Activated CD8-positive, alpha-beta T cell treated with anti-CD3 and anti-CD28 coated beads, Interleukin-2, amount 10 ng/mL, durations not matched to agents 7 days and 5 days (primary cell): Measurements from ENCODE around the gene PNMT. TPM values are rescaled to one million over a fixed set of nuclear protein-coding genes. Genes with fewer than 3 reads are reported as not detected.

Source experiments
- ATAC-seq: fragments of 150-1000 bp; cut with Tn5 transposase; one replicate; pipeline ENCODE4 v1.10.0; 2021; ENCODE audit warnings: moderate library complexity
- CTCF ChIA-PET: fragments of 350-600 bp; sonication (Branson Sonifier 250); formaldehyde crosslinking; loops from one replicate; lab custom pipeline; 2021; ENCODE audit warnings: antibody characterized with exemption; lab: Charles Lee
- POLR2A ChIA-PET: fragments of 350-600 bp; sonication (Branson Sonifier 250); formaldehyde crosslinking; loops from one replicate; lab custom pipeline; 2021; ENCODE audit warnings: antibody characterized with exemption; lab: Charles Lee
- DNase-seq: peaks from one replicate; pipeline ENCODE4 v3.0.0-alpha.2; 2020
- H3K27ac Mint-ChIP-seq: one replicate; pipeline ENCODE4 v1.8.0; 2021; ENCODE audit warnings: mild to moderate bottlenecking, mixed read lengths
- H3K27me3 Mint-ChIP-seq: one replicate; pipeline ENCODE4 v1.8.0; 2021; ENCODE audit warnings: low read depth, mixed read lengths
- H3K36me3 Mint-ChIP-seq: one replicate; pipeline ENCODE4 v1.8.0; 2021; ENCODE audit warnings: low read depth, mixed read lengths
- H3K4me1 Mint-ChIP-seq: one replicate; pipeline ENCODE4 v1.8.0; 2021; ENCODE audit warnings: low read depth, mixed read lengths
- H3K4me3 Mint-ChIP-seq: one replicate; pipeline ENCODE4 v1.8.0; 2021; ENCODE audit warnings: mild to moderate bottlenecking, mixed read lengths
- H3K9me3 Mint-ChIP-seq: one replicate; pipeline ENCODE4 v1.8.0; 2022; ENCODE audit warnings: mixed read lengths; ENCODE audit not compliant: insufficient read depth
- total RNA-seq, 2 experiments: library from RNA; stranded (reverse); gene quantifications; one replicate each; pipeline ENCODE4 v1.2.3, GENCODE V29; 2021

PNMT gene
- total RNA-seq, 2 experiments from 2014 or later: not detected

- ATAC-seq (no peak), DNase-seq (no peak)
- no peak within 1 kb of the TSS for H3K27ac Mint-ChIP-seq
- H3K36me3 Mint-ChIP-seq: no peaks in the 10 kb centered on the region
- H3K27me3 Mint-ChIP-seq: peaks cover 49% of the 10 kb centered on the region
- H3K4me1 Mint-ChIP-seq: peaks cover 33% of the 10 kb centered on the region
- H3K4me3 Mint-ChIP-seq: no peak within 1 kb of the TSS
- H3K9me3 Mint-ChIP-seq: no peaks in the 10 kb centered on the region
- POLR2A ChIA-PET: interaction anchor here (0.6 kb wide), 1 partner anchor 1406 kb away, joined by 3 read pairs; no protein-coding TSS in a partner anchor
- CTCF ChIA-PET: interaction anchor here (6.4 to 8.9 kb wide), 3 partner anchors 25 to 75 kb away, joined by 105 to 195 read pairs (median 156); partner anchors contain the start of genes PNMT and TCAP
Observed at GRCh38 chr17:39626171-39627046, 41.8 kb upstream of the PNMT start, which contains the start of gene PPP1R1B. PPP1R1B (plus strand) TSS chr17:39626952; CDS start chr17:39627393, 441 bp downstream.

- Mint-ChIP-seq H3K9me3 (no peaks in the 10 kb centered on the region), H3K4me1 (peaks cover 35% of the 10 kb centered on the region), H3K4me3 (no peak overlapping the region), H3K27ac (no peak overlapping the region), H3K27me3 (peaks cover 53% of the 10 kb centered on the region), H3K36me3 (no peaks in the 10 kb centered on the region)
- ChIA-PET CTCF (interaction anchor here (1.5 to 8.9 kb wide), 3 partner anchors 24 to 353 kb away, joined by 4 to 156 read pairs (median 105); partner anchors contain the start of gene PSMD3), POLR2A (no interaction called here)
- ATAC-seq (no peak), DNase-seq (no peak)
Observed at GRCh38 chr17:39627047-39627711, 41.1 kb upstream of the PNMT start.

GRCh38 chr17:39627712-39628516, 40.3 kb upstream of the PNMT start:
- H3K27ac Mint-ChIP-seq: no peak overlapping the region
- peaks cover 31% of the 10 kb centered on the region for H3K4me1 Mint-ChIP-seq
- H3K9me3 Mint-ChIP-seq: no peaks in the 10 kb centered on the region
- DNase-seq (no peak), ATAC-seq (no peak)
- CTCF ChIA-PET: interaction anchor here (0.9 to 8.9 kb wide), 6 partner anchors 23 to 426 kb away, joined by 3 to 156 read pairs (median 4); partner anchors contain the start of genes MED24 and PSMD3
- POLR2A ChIA-PET: no interaction called here
- H3K27me3 Mint-ChIP-seq: peaks cover 53% of the 10 kb centered on the region
- H3K36me3 Mint-ChIP-seq: no peaks in the 10 kb centered on the region
- H3K4me3 Mint-ChIP-seq: no peak overlapping the region

- no peaks in the 10 kb centered on the region for H3K36me3 Mint-ChIP-seq
- no peaks in the 10 kb centered on the region for H3K9me3 Mint-ChIP-seq
- H3K27ac Mint-ChIP-seq: no peak overlapping the region
- CTCF ChIA-PET: interaction anchor here (0.9 to 1.7 kb wide), 6 partner anchors 9 to 425 kb away, joined by 3 to 9 read pairs (median 3); partner anchors contain the start of genes MED24 and PSMD3
- peaks cover 53% of the 10 kb centered on the region for H3K27me3 Mint-ChIP-seq
- DNase-seq (no peak), ATAC-seq (no peak)
- POLR2A ChIA-PET: no interaction called here
- H3K4me3 Mint-ChIP-seq: no peak overlapping the region
- H3K4me1 Mint-ChIP-seq: peaks cover 24% of the 10 kb centered on the region
Observed at GRCh38 chr17:39628655-39629493, 39.4 kb upstream of the PNMT start.

- CTCF ChIA-PET: interaction anchor here (0.9 to 6.5 kb wide), 4 partner anchors 7 to 40 kb away, joined by 3 to 189 read pairs (median 8); partner anchors contain the start of gene PNMT
- Mint-ChIP-seq H3K9me3 (no peaks in the 10 kb centered on the region), H3K36me3 (no peaks in the 10 kb centered on the region), H3K4me3 (no peak overlapping the region), H3K27ac (no peak overlapping the region), H3K4me1 (peaks cover 27% of the 10 kb centered on the region), H3K27me3 (peaks cover 52% of the 10 kb centered on the region)
- POLR2A ChIA-PET: no interaction called here
- ATAC-seq (no peak), DNase-seq (no peak)
Observed at GRCh38 chr17:39629494-39629880, 38.8 kb upstream of the PNMT start.

- Mint-ChIP-seq H3K9me3 (no peaks in the 10 kb centered on the region), H3K27ac (no peak overlapping the region), H3K4me3 (no peak overlapping the region), H3K4me1 (peaks cover 28% of the 10 kb centered on the region), H3K36me3 (no peaks in the 10 kb centered on the region), H3K27me3 (peaks cover 49% of the 10 kb centered on the region)
- ChIA-PET CTCF (interaction anchor here (1.2 to 6.5 kb wide), 3 partner anchors 8 to 39 kb away, joined by 3 to 189 read pairs (median 6); partner anchors contain the start of gene PNMT), POLR2A (no interaction called here)
- no peak for DNase-seq
- no peak for ATAC-seq
Observed at GRCh38 chr17:39629898-39630297, 38.4 kb upstream of the PNMT start.

GRCh38 chr17:39631403-39631802, 36.9 kb upstream of the PNMT start:
- no peaks in the 10 kb centered on the region for H3K9me3 Mint-ChIP-seq
- POLR2A ChIA-PET: no interaction called here
- ATAC-seq: no peak

GRCh38 chr17:39632153-39632941, 35.9 kb upstream of the PNMT start:
- H3K27ac Mint-ChIP-seq: no peak overlapping the region

More at GRCh38 chr17:39631403-39631802, 36.9 kb upstream of the PNMT start:
- no peaks in the 10 kb centered on the region for H3K36me3 Mint-ChIP-seq
- peak overlapping the region; percentile 59 for H3K27ac Mint-ChIP-seq
- peaks cover 36% of the 10 kb centered on the region for H3K27me3 Mint-ChIP-seq
- H3K4me3 Mint-ChIP-seq: no peak overlapping the region
- peaks cover 36% of the 10 kb centered on the region for H3K4me1 Mint-ChIP-seq
- DNase-seq: no peak
- CTCF ChIA-PET: interaction anchor here (0.9 to 6.5 kb wide), 7 partner anchors 9 to 123 kb away, joined by 3 to 189 read pairs (median 4); partner anchors contain the start of gene PNMT

GRCh38 chr17:39633570-39634183, 34.6 kb upstream of the PNMT start:
- peaks cover 20% of the 10 kb centered on the region for H3K27me3 Mint-ChIP-seq
- POLR2A ChIA-PET: interaction anchor here (1.0 to 1.5 kb wide), 3 partner anchors 11 to 54 kb away, joined by 3 read pairs; partner anchors contain the start of gene PGAP3
- ATAC-seq (no peak), DNase-seq (no peak)
- H3K36me3 Mint-ChIP-seq: peaks cover 8% of the 10 kb centered on the region
- peaks cover 50% of the 10 kb centered on the region for H3K4me1 Mint-ChIP-seq
- H3K4me3 Mint-ChIP-seq: no peak overlapping the region
- peak overlapping the region; percentile 66 for H3K27ac Mint-ChIP-seq
- H3K9me3 Mint-ChIP-seq: no peaks in the 10 kb centered on the region
- CTCF ChIA-PET: interaction anchor here (0.8 to 6.5 kb wide), 15 partner anchors 9 to 442 kb away, joined by 3 to 189 read pairs (median 4); partner anchors contain the start of genes MIEN1 and PGAP3

More at GRCh38 chr17:39632153-39632941, 35.9 kb upstream of the PNMT start:
- Mint-ChIP-seq H3K36me3 (no peaks in the 10 kb centered on the region), H3K9me3 (no peaks in the 10 kb centered on the region), H3K27me3 (peaks cover 30% of the 10 kb centered on the region), H3K4me1 (peaks cover 38% of the 10 kb centered on the region), H3K4me3 (no peak overlapping the region)
- POLR2A ChIA-PET: interaction anchor here (1.2 kb wide), 1 partner anchor 56 kb away, joined by 3 read pairs; the partner anchor contains the start of gene PGAP3
- ATAC-seq (no peak), DNase-seq (no peak)
- CTCF ChIA-PET: interaction anchor here (1.0 to 6.5 kb wide), 5 partner anchors 10 to 84 kb away, joined by 3 to 189 read pairs (median 8); no protein-coding TSS in a partner anchor
